GM23338 (cell line): ENCODE results near the gene PRPF31. TPM values are rescaled to one million over a fixed set of nuclear protein-coding genes. Genes with fewer than 3 reads are reported as not detected.

Experiments
- ATAC-seq: fragments of 200-7000 bp; cut with Tn5 transposase; 3 replicates; pipeline ENCODE4 v1.9.1; 2020
- DNase-seq: peaks from one replicate; pipeline ENCODE4 v3.0.0-alpha.2; 2015; ENCODE audit warnings: low spot score
- H2AFZ ChIP-seq: fragments of 200-600 bp; sonication (generic); 2 replicates; pipeline ENCODE4 v1.8.0; 2016; ENCODE audit warnings: antibody characterized with exemption, mild to moderate bottlenecking, moderate library complexity
- H3F3A ChIP-seq: fragments of 200-600 bp; sonication (generic); replicated peaks from 2 replicates; pipeline ENCODE4 v1.8.0; 2017; ENCODE audit warnings: antibody characterized with exemption, mixed run types, low read depth
- H3K27ac ChIP-seq: fragments of 200-600 bp; sonication (generic); 2 replicates; pipeline ENCODE4 v1.6.1; 2016; ENCODE audit warnings: low read depth
- H3K27me3 ChIP-seq: fragments of 200-600 bp; sonication (generic); 2 replicates; pipeline ENCODE4 v1.8.0; 2016; ENCODE audit warnings: mild to moderate bottlenecking, mixed run types, moderate library complexity; ENCODE audit not compliant: insufficient read depth
- H3K36me3 ChIP-seq: fragments of 200-600 bp; sonication (generic); 2 replicates; pipeline ENCODE4 v1.8.0; 2016; ENCODE audit warnings: mild to moderate bottlenecking; ENCODE audit not compliant: insufficient read depth
- H3K4me1 ChIP-seq: fragments of 200-600 bp; sonication (generic); 2 replicates; pipeline ENCODE4 v1.8.0; 2016; ENCODE audit warnings: mild to moderate bottlenecking, moderate library complexity; ENCODE audit not compliant: insufficient read depth
- H3K4me2 ChIP-seq: fragments of 200-600 bp; sonication (generic); 2 replicates; pipeline ENCODE4 v1.7.1; 2017; ENCODE audit warnings: mixed run types
- H3K4me3 ChIP-seq: fragments of 200-600 bp; sonication (generic); 2 replicates; pipeline ENCODE4 v1.6.1; 2016; ENCODE audit warnings: mixed run types
- H3K79me2 ChIP-seq: fragments of 200-600 bp; sonication (generic); replicated peaks from 2 replicates; pipeline ENCODE4 v1.8.0; 2017; ENCODE audit warnings: mild to moderate bottlenecking; ENCODE audit not compliant: insufficient read depth
- H3K9me2 ChIP-seq: fragments of 200-600 bp; sonication (generic); 2 replicates; pipeline ENCODE4 v1.8.0; 2017; ENCODE audit not compliant: insufficient read depth
- H4K20me1 ChIP-seq: fragments of 200-600 bp; sonication (generic); replicated peaks from 2 replicates; pipeline ENCODE4 v1.8.0; 2017; ENCODE audit warnings: mild to moderate bottlenecking; ENCODE audit not compliant: insufficient read depth
- H3K27ac Mint-ChIP-seq: 2 replicates; pipeline ENCODE4 v1.8.0; 2020; ENCODE audit warnings: inconsistent platforms, mild to moderate bottlenecking, moderate library complexity, mixed read lengths
- H3K27me3 Mint-ChIP-seq: 3 replicates; pipeline ENCODE4 v1.8.0; 2022; ENCODE audit warnings: low read depth, mild to moderate bottlenecking, moderate library complexity, mixed read lengths, inconsistent platforms; ENCODE audit not compliant: insufficient read depth, poor library complexity
- H3K36me3 Mint-ChIP-seq: 3 replicates; pipeline ENCODE4 v1.8.0; 2021; ENCODE audit warnings: low read depth, mild to moderate bottlenecking, inconsistent platforms, moderate library complexity, mixed read lengths
- H3K4me1 Mint-ChIP-seq: 3 replicates; pipeline ENCODE4 v1.8.0; 2020; ENCODE audit warnings: mild to moderate bottlenecking, inconsistent platforms, mixed read lengths
- H3K4me3 Mint-ChIP-seq: 3 replicates; pipeline ENCODE4 v1.8.0; 2021; ENCODE audit warnings: moderate library complexity, mild to moderate bottlenecking, inconsistent platforms, mixed read lengths
- H3K9me3 Mint-ChIP-seq: 3 replicates; pipeline ENCODE4 v1.8.0; 2020; ENCODE audit warnings: moderate library complexity, mild to moderate bottlenecking, inconsistent platforms, mixed read lengths
- CREB1 ChIP-seq: fragments of 250-450 bp; sonication (Bioruptor Pico); IDR thresholded peaks from 2 replicates; pipeline ENCODE4 v1.5.0; 2020; ENCODE audit warnings: low read depth, mild to moderate bottlenecking, moderate library complexity
- CTCF ChIP-seq, 2 experiments: fragments of 200-600 bp in 1 of 2; sonication (generic) in 1 of 2; conservative IDR thresholded peaks; 2 replicates each; pipeline versions ENCODE4 v1.5.1 to v1.6.1; 2016 to 2017; ENCODE audit warnings: antibody characterized with exemption in 2 of 2, low read depth in 2 of 2, mild to moderate bottlenecking in 2 of 2, moderate library complexity in 1 of 2
- EZH2phosphoT487 ChIP-seq: fragments of 200-600 bp; sonication (generic); IDR thresholded peaks from one replicate; pipeline ENCODE4 v1.8.1; 2018; ENCODE audit warnings: antibody characterized with exemption; ENCODE audit not compliant: unreplicated experiment
- JUNB ChIP-seq: IDR thresholded peaks from one replicate; pipeline ENCODE4 v1.6.1; 2016; ENCODE audit warnings: antibody characterized with exemption; ENCODE audit not compliant: unreplicated experiment
- STAT1 ChIP-seq: IDR thresholded peaks from one replicate; pipeline ENCODE4 v1.6.1; 2016; ENCODE audit warnings: antibody characterized with exemption; ENCODE audit not compliant: unreplicated experiment
- ZNF331 ChIP-seq: fragments of 250-450 bp; sonication (Bioruptor Pico); IDR thresholded peaks from 2 replicates; pipeline ENCODE4 v1.5.0; 2020; ENCODE audit warnings: low read depth, mild to moderate bottlenecking, moderate library complexity
- ZNF462 ChIP-seq: fragments of 250-450 bp; sonication (Bioruptor Pico); IDR thresholded peaks from 2 replicates; pipeline ENCODE4 v1.5.0; 2020; ENCODE audit warnings: mild to moderate bottlenecking, moderate library complexity
- polyA plus RNA-seq: library from polyadenylated mRNA; unstranded; fragments of >200 nt; fragmentation: Nextera tagmentation; extraction: Ambion mirVana; gene quantifications from 2 replicates; pipeline ENCODE4 v1.2.1, GENCODE V29; 2016
- total RNA-seq: library from RNA; depleted of rRNA; stranded (reverse); fragments of >200 nt; shearing (Covaris generic); gene quantifications from 2 replicates; pipeline ENCODE4 v1.2.3, GENCODE V29; 2014

Gene PRPF31
- total and polyA plus RNA-seq, 2 experiments from 2014 or later, result 83.3 to 94.2 TPM

DNA sequence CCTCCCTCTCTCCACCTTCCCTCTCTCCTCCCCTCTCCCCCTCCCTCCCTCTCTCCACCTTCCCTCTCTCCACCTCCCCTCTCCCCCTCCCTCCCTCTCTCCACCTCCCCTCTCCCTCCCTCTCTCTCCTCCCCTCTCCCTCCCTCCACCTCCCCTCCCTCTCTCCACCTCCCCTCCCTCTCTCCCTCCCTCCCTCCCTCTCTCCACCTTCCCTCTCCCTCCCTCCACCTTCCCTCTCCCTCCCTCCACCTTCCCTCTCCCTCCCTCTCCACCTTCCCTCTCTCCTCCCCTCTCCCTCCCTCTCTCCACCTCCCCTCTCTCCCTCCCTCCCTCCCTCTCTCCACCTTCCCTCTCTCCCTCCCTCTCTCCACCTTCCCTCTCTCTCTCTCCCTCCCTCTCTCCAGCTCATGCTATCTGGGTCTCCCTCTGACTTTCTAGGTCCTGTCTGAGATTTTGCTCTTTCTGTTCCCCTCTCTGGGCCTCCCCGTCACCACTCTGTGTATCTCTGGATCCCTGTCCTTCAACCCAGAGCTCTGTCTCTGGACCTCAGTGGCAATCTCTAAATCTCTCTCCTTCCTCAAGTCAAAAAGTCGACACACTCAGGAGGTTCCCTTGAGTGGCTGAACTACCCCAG lies 18.5 kb downstream of the PRPF31 start:
- H3K4me2 ChIP-seq, result peak overlapping the region; percentile 55
- H3F3A ChIP-seq, result peaks cover 13% of the 10 kb centered on the region
- Mint-ChIP-seq H3K27ac (peak overlapping the region; percentile 35; the same call in 1 of the 2 replicates), H3K4me3 (peak overlapping the region; percentile 32; the same call in 1 of the 3 replicates), H3K9me3 (peaks cover 7% of the 10 kb centered on the region), H3K36me3 (peaks cover 30% of the 10 kb centered on the region), H3K27me3 (peaks cover 22% of the 10 kb centered on the region), H3K4me1 (peaks cover 15% of the 10 kb centered on the region)
- no peak overlapping the region for H2AFZ ChIP-seq
- peak; percentile 69 for DNase-seq
- 0 out of 2 replicates have a peak overlapping the region, but pooled peaks have one; percentile 20 for H3K4me3 ChIP-seq
- H3K4me1 ChIP-seq, result peaks cover 7% of the 10 kb centered on the region
- TF ChIP-seq ZNF331 (CRISPR knock-in tag) (no peak), ZNF462 (CRISPR knock-in tag) (no peak), STAT1 (no peak)
- no peaks in the 10 kb centered on the region for H3K9me2 ChIP-seq
- no peak for ATAC-seq
- no peaks in the 10 kb centered on the region for H3K27me3 ChIP-seq
- peaks cover 6% of the 10 kb centered on the region for H4K20me1 ChIP-seq
- H3K27ac ChIP-seq, result peak overlapping the region; percentile 97
- H3K79me2 ChIP-seq, result peaks cover 11% of the 10 kb centered on the region
- H3K36me3 ChIP-seq, result no peaks in the 10 kb centered on the region

DNA sequence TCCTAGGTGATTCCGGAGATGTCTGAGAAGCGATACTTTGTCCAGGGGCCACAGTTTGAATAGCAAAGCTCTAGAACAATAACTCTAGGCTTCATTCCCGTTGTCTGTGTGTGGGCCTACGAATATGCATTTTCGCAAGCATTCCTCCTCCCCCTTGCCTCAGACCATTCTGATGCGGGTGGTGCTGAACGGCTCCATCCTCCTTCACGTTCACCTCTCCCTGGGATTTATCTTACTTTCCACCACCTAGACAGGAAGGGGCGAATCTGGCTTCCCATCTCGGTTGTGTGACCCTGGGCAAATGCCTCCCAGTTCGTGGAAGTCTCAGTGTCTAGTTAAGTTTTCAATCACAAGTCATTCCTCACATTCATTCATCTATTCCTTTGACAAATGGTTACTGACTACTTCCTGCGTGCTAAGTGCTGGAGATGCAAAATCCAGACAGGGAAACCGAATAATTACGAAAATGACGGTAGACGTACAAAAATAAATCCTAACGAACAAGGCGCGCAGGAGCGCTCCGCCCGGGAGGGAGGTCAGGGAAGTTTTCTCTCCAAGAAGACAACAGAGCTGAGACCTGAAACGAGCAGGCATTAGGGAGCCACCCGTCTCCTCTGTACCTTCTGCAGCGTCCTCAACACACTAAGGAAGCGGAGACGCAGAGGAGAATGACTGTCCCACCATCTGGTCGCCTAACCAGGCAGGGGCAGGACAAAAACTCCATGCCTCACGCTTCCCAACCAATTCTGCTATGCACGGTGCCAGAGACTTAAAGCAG lies 20.7 kb downstream of the PRPF31 start:
- Histone ChIP-seq H3K27me3 (no peaks in the 10 kb centered on the region), H2AFZ (peak overlapping the region; percentile 0; the same call in 1 of the 2 replicates), H4K20me1 (peaks cover 27% of the 10 kb centered on the region), H3F3A (peaks cover 13% of the 10 kb centered on the region), H3K9me2 (no peaks in the 10 kb centered on the region), H3K4me1 (peaks cover 7% of the 10 kb centered on the region), H3K4me3 (peak overlapping the region; percentile 79), H3K27ac (peak overlapping the region; percentile 29), H3K36me3 (no peaks in the 10 kb centered on the region), H3K4me2 (peak overlapping the region; percentile 93), H3K79me2 (peaks cover 33% of the 10 kb centered on the region)
- Mint-ChIP-seq H3K4me3 (peak overlapping the region; percentile 86), H3K4me1 (peaks cover 33% of the 10 kb centered on the region), H3K27me3 (peaks cover 20% of the 10 kb centered on the region), H3K27ac (peak overlapping the region; percentile 93), H3K36me3 (peaks cover 30% of the 10 kb centered on the region), H3K9me3 (peaks cover 7% of the 10 kb centered on the region)
- ATAC-seq (peak; percentile 0; the same call in 1 of the 3 replicates), DNase-seq (peak; percentile 61)
- TF ChIP-seq CTCF (conservative IDR thresholded peaks at IDR 0.05; ENCODE audit: low read depth in 2 of 2), result no peak
- TF ChIP-seq ZNF331 (CRISPR knock-in tag), result no peak
- TF ChIP-seq JUNB, result no peak
- no peak for TF ChIP-seq CREB1 (CRISPR knock-in tag)
- TF ChIP-seq EZH2phosphoT487, result no peak
